K562 (cell line): ENCODE results near the gene EIF1. TPM values are rescaled to one million over a fixed set of nuclear protein-coding genes. Genes with fewer than 3 reads are reported as not detected.

Source experiments
- CEBPB ChIP-seq: fragments of 450-650 bp; IDR thresholded peaks from 2 replicates; pipeline ENCODE4 v1.6.1; 2016; ENCODE audit warnings: missing genetic modification characterization, missing compliant biosample characterization
- CREBBP ChIP-seq: IDR thresholded peaks from one replicate; pipeline ENCODE4 v1.6.1; 2012; ENCODE audit warnings: low read depth, mild to moderate bottlenecking, control low read depth, inconsistent platforms, low read length
- MTA1 ChIP-seq: fragments of 450-650 bp; IDR thresholded peaks from 2 replicates; pipeline ENCODE4 v1.6.1; 2017; ENCODE audit warnings: borderline replicate concordance
- NCOA4 ChIP-seq: fragments of 450-650 bp; IDR thresholded peaks from 2 replicates; pipeline ENCODE4 v1.6.1; 2018; ENCODE audit warnings: mild to moderate bottlenecking; ENCODE audit not compliant: partially characterized antibody
- NFE2L1 ChIP-seq: fragments of 450-650 bp; IDR thresholded peaks from 2 replicates; pipeline ENCODE4 v1.6.1; 2016; ENCODE audit warnings: missing genetic modification characterization, low read depth, mild to moderate bottlenecking, missing compliant biosample characterization, moderate library complexity, borderline replicate concordance
- NR3C1 ChIP-seq: sonication (generic); formaldehyde crosslinking; IDR thresholded peaks from 2 replicates; pipeline ENCODE4 v1.8.1; 2022; ENCODE audit warnings: missing genetic modification reagents
- PTRF ChIP-seq: fragments of 450-650 bp; IDR thresholded peaks from 2 replicates; pipeline ENCODE4 v1.6.1; 2016; ENCODE audit warnings: mild to moderate bottlenecking, missing genetic modification characterization, missing compliant biosample characterization
- SMARCB1 ChIP-seq: IDR thresholded peaks from 2 replicates; pipeline ENCODE4 v1.6.1; 2011; ENCODE audit warnings: improper control_type of control experiment, low read depth; ENCODE audit not compliant: insufficient read length
- SRF ChIP-seq, 2 experiments: fragments of 250-450, 450-650 bp in 1 of 2; sonication (Bioruptor Pico) in 1 of 2; sonication (generic) in 1 of 2; formaldehyde crosslinking; IDR thresholded peaks; 2 replicates each; pipeline versions ENCODE4 v1.5.0 to v1.5.1; 2020 to 2022; ENCODE audit warnings: mild to moderate bottlenecking in 1 of 2, missing genetic modification reagents in 1 of 2
- TARDBP ChIP-seq: fragments of 450-650 bp; IDR thresholded peaks from 2 replicates; pipeline ENCODE4 v1.6.1; 2016
- XRCC3 ChIP-seq: fragments of 450-650 bp; IDR thresholded peaks from 2 replicates; pipeline ENCODE4 v1.6.1; 2017; ENCODE audit warnings: mild to moderate bottlenecking, moderate library complexity
- ZBTB40 ChIP-seq, 2 experiments: fragments of 450-650 bp in 1 of 2; sonication (generic) in 1 of 2; formaldehyde crosslinking in 1 of 2; IDR thresholded peaks; 2 replicates each; pipeline versions ENCODE4 v1.7.1 to v1.9.0; 2016 to 2022; ENCODE audit warnings: inconsistent platforms in 1 of 2, mild to moderate bottlenecking in 1 of 2, missing genetic modification reagents in 1 of 2
- ZNF282 ChIP-seq: sonication (generic); formaldehyde crosslinking; IDR thresholded peaks from 2 replicates; pipeline ENCODE4 v1.8.1; 2023; ENCODE audit warnings: missing genetic modification reagents
- ZNF592 ChIP-seq: fragments of 450-650 bp; IDR thresholded peaks from 2 replicates; pipeline ENCODE4 v1.6.1; 2017; ENCODE audit warnings: antibody characterized with exemption, mild to moderate bottlenecking
- polyA plus RNA-seq, 8 experiments: library from polyadenylated mRNA; depleted of rRNA in 4 of 8; stranded (reverse) in 5 of 8; unstranded in 3 of 8; fragments of >200 nt; fragmentation: Nextera tagmentation in 2 of 8; fragmentation: Illumina TruSeq in 1 of 8; extraction: Ambion mirVana in 2 of 8; extraction: Trizol in 1 of 8; gene quantifications; 2 replicates each; pipeline versions ENCODE4 v1.2.1 to v1.2.3, GENCODE V29; 2011 to 2014; ENCODE audit warnings: inconsistent platforms in 1 of 8, missing spikeins in 1 of 8
- total RNA-seq, 7 experiments: library from RNA; depleted of rRNA in 6 of 7; stranded (reverse); fragments of >200 nt in 6 of 7; fragmentation: Illumina TruSeq in 2 of 7; extraction: Trizol in 2 of 7; gene quantifications; 2 replicates each; pipeline versions ENCODE4 v1.2.1 to v1.2.3, GENCODE V29; 2011 to 2021; ENCODE audit warnings: low replicate concordance in 1 of 7

The EIF1 gene
- total and polyA plus RNA-seq, 9 of the 15 experiments (the other 6 are each of a cell fraction or from before 2014, with no cell fraction given), result 67.0 to 1,204 (median 320) TPM

GRCh38 chr17:41688641-41689496, at the start of gene EIF1 (continued):
- TF ChIP-seq ZBTB40 (IDR thresholded peaks at IDR 0.05) (peak; percentile 92), ZBTB40 (CRISPR knock-in tag; IDR thresholded peaks at IDR 0.05) (no peak; the same call in 1 of the 2 replicates), ZNF282 (CRISPR knock-in tag) (no peak), CEBPB (tag) (peak; percentile 99), NCOA4 (no peak), MTA1 (no peak), PTRF (tag) (no peak), SMARCB1 (no peak), NFE2L1 (no peak), XRCC3 (no peak), SRF (CRISPR knock-in tag; IDR thresholded peaks at IDR 0.05) (peak; percentile 40 to 73; a peak in 2 of 4 replicates), NR3C1 (CRISPR knock-in tag) (0 out of 2 replicates have a peak, but pooled peaks have one; percentile 42), CREBBP (no peak), ZNF592 (no peak), TARDBP (peak; percentile 76; the same call in 1 of the 2 replicates)
